ENCODE results near the gene CHST11. TPM values are rescaled to one million over a fixed set of nuclear protein-coding genes. Genes with fewer than 3 reads are reported as not detected.
"Not testable (repeated sequence)": the region's sequence is repeated elsewhere in the genome, so short reads cannot be mapped to it uniquely, and the experiment has no call there.

Gene CHST11
- total and polyA plus RNA-seq, 3 donors from 2014 or later, result 5.1 to 36.9 (median 23.9) TPM

DNA sequence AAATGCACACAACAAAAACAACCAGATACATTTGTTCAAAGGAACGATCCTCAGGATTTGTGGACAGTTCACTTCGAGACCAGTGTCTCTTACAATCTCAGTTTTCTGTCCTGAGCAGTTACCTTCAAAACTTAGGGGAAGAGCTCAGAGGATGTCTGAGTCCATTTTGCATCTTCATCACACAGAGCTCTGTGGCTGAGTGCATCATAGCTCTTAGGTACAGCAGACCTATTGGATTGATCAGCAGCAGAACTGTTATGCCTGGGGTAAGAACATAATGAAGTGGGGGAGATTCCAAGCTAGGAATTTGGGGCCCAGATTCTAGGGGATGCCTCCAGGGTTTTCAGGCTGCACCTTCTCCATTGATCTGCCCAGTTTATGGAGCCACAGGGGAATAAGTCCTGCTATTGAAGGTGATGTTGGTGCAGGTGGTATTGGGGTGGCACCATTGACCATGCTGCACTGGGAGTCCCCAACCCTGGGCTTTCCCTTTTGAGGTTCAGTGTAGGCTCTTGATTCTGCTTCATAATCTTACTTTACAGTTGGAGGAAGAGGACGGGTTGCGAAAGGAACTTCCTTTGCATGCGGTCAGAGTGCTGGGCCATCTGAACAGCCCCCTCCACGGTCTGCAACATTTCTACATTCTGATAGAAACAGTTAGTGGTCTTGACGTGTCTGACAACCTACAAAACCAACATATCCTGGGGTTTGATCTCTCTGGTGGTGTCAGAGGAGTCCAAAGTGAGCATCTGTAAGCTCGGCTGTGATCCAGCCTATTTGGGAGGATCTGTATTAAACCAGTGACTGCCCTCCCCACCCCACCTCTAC, 112.8 kb downstream of the CHST11 start:
- no peak overlapping the region for H3K27ac ChIP-seq
- H3K36me3 ChIP-seq (ENCODE audit: low read depth, missing control alignments), result no peaks in the 10 kb centered on the region
- H3K4me3 ChIP-seq, result no peak overlapping the region
- TF ChIP-seq, protein P1, sequence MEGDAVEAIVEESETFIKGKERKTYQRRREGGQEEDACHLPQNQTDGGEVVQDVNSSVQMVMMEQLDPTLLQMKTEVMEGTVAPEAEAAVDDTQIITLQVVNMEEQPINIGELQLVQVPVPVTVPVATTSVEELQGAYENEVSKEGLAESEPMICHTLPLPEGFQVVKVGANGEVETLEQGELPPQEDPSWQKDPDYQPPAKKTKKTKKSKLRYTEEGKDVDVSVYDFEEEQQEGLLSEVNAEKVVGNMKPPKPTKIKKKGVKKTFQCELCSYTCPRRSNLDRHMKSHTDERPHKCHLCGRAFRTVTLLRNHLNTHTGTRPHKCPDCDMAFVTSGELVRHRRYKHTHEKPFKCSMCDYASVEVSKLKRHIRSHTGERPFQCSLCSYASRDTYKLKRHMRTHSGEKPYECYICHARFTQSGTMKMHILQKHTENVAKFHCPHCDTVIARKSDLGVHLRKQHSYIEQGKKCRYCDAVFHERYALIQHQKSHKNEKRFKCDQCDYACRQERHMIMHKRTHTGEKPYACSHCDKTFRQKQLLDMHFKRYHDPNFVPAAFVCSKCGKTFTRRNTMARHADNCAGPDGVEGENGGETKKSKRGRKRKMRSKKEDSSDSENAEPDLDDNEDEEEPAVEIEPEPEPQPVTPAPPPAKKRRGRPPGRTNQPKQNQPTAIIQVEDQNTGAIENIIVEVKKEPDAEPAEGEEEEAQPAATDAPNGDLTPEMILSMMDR (IDR thresholded peaks at IDR 0.05), result no peak
- no peak for TF ChIP-seq POLR2A (IDR thresholded peaks at IDR 0.05)
- peak; percentile 20 for DNase-seq
- 80 to 81% methylated on average over 8 of the region's 8 CpGs for WGBS, 2 donors
- H3K4me1 ChIP-seq, result no peaks in the 10 kb centered on the region
- intact Hi-C loops (cut with DNase I; ENCODE audit: low total_unique reads), result no loop called here
- no peaks in the 10 kb centered on the region for H3K27me3 ChIP-seq
- H3K9me3 ChIP-seq, result no peaks in the 10 kb centered on the region

GRCh38 chr12:104570174-104570907, 113.6 kb downstream of the CHST11 start:
- Histone ChIP-seq H3K36me3 (ENCODE audit: low read depth, missing control alignments) (no peaks in the 10 kb centered on the region), H3K27ac (no peak overlapping the region), H3K27me3 (no peaks in the 10 kb centered on the region), H3K9me3 (no peaks in the 10 kb centered on the region), H3K4me3 (no peak overlapping the region), H3K4me1 (no peaks in the 10 kb centered on the region)
- intact Hi-C loops (cut with DNase I; ENCODE audit: low total_unique reads), result no loop called here
- 83 to 85% methylated on average over 12 of the region's 12 CpGs for WGBS, 2 donors
- TF ChIP-seq, protein P1 (IDR thresholded peaks at IDR 0.05), result no peak
- no peak for TF ChIP-seq POLR2A (IDR thresholded peaks at IDR 0.05)
- DNase-seq, result no peak

DNA sequence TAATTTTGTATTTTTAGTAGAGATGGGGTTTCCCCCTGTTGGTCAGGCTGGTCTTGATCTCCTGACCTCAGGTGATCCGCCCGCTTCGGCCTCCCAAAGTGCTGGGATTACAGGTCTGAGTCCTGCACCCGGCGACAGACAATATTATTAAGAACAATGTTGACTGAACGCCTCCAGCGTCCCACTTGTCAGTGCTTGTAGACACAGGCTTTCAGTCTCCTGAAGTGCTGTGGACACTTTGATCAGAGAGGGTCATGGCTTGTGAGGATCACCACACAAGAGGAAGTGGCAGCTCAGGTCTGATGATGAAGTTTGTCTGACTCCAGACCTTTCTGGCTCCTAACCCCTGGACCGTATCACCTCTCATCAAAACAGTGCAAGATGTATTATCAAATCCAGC, 114.6 kb downstream of the CHST11 start:
- DNase-seq, result no peak
- Histone ChIP-seq H3K27me3 (no peaks in the 10 kb centered on the region), H3K9me3 (no peaks in the 10 kb centered on the region), H3K36me3 (ENCODE audit: low read depth, missing control alignments) (no peaks in the 10 kb centered on the region), H3K27ac (no peak overlapping the region), H3K4me1 (no peaks in the 10 kb centered on the region), H3K4me3 (no peak overlapping the region)
- intact Hi-C loops (cut with DNase I; ENCODE audit: low total_unique reads), result no loop called here
- 81 to 84% methylated on average over 8 of the region's 8 CpGs for WGBS, 2 donors
- TF ChIP-seq POLR2A (IDR thresholded peaks at IDR 0.05), result no peak
- TF ChIP-seq, protein P1 (IDR thresholded peaks at IDR 0.05), result no peak

DNA sequence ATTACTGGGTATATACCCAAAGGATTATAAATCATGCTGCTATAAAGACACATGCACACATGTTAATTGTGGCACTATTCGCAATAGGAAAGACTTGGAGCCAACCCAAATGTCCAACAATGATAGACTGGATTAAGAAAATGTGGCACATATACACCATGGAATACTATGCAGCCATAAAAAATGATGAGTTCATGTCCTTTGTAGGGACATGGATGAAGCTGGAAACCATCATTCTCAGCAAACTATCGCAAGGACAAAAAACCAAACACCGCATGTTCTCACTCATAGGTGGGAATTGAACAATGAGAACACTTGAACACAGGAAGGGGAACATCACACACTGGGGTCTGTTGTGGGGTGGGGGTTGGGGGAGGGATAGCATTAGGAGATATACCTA, 117.6 kb downstream of the CHST11 start:
- intact Hi-C loops (cut with DNase I; ENCODE audit: low total_unique reads); H3K27me3 ChIP-seq; H3K36me3 ChIP-seq (ENCODE audit: low read depth, missing control alignments); H3K27ac ChIP-seq; H3K9me3 ChIP-seq; H3K4me1 ChIP-seq; DNase-seq; H3K4me3 ChIP-seq: not testable (repeated sequence)
- WGBS, 2 donors, result 94 to 100% methylated on average over 3 of the region's 3 CpGs

GRCh38 chr12:104574758-104575157, 118.0 kb downstream of the CHST11 start:
- H3K36me3 ChIP-seq (ENCODE audit: low read depth, missing control alignments); H3K27me3 ChIP-seq; intact Hi-C loops (cut with DNase I; ENCODE audit: low total_unique reads); DNase-seq; H3K4me3 ChIP-seq; H3K9me3 ChIP-seq; H3K4me1 ChIP-seq; H3K27ac ChIP-seq: not testable (repeated sequence)
- 87 to 91% methylated on average over 6 of the region's 6 CpGs for WGBS, 2 donors
